HG03135 (cell line): ENCODE measurements around the gene NSF.

Experiments used
- ATAC-seq: cut with Tn5 transposase; IDR thresholded peaks from one replicate; pipeline ENCODE4 v1.9.1; 2021; ENCODE audit warnings: mild to moderate bottlenecking, moderate library complexity; ENCODE audit not compliant: unreplicated experiment

NSF gene

DNA sequence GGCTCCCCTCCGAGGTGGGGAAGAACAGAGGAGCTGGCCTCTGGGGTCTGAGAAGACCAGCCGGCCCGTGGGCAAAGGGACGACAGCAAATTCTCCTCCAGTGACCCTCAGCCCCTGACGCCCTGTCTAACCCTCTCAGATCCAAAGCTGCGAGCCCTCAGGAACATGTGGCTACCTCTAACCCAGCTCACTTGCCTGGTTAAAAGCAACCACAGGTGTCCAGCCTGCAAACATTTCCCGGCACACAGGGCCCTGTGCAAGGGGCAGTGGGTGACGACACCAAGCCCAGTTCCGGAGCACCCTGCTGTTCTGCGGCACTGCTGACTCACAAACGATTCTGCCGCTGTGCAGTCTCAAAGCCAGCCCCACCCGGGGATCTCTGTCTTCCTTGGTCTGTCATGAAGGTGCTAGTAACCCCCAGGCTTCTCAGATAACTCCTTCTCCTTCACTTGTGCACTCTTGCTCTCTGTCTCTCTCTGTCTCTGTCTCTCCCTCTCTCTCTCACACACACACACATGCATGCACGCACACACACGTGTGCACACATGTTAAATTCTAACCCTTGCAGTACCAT lies 205.0 kb downstream of the NSF start:
- no peak for ATAC-seq

DNA sequence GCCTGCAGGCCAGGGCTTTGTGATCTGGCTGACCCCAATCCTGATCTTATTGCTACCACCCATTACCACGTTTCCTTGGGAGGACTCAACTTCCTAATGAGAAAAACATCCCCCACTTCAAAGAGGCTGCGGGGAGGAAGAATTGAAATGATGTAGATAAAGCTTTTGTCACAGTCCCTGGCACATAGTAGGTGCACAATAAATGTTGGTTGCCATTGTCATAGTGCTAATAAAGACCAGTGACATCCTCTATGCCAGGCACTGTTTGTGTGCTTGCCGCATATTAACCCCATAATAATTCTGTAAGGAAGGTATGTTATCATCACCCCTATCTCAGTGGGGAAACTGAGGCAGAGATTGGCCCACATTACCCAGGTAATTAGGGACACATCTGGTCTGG lies 205.6 kb downstream of the NSF start:
- ATAC-seq = no peak

DNA sequence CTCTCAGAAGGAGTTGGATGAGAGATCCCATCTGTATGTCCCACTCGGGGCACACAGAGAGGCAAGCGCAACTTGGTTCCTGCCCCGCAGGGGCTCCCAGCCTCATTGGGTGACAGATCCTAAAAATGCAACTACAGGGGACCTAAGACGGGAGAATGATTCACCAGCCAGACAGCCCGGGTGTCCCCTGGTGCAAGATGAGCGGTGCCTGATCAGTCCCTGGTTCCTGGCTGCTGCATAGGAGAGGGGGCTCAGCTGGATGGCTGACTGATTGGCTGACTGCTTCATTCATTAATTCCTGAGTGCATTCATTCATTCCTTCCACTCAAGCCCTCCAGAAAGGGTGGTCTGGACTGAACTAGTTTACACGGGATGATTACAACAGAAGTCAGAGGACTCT lies 206.1 kb downstream of the NSF start:
- no peak for ATAC-seq

DNA sequence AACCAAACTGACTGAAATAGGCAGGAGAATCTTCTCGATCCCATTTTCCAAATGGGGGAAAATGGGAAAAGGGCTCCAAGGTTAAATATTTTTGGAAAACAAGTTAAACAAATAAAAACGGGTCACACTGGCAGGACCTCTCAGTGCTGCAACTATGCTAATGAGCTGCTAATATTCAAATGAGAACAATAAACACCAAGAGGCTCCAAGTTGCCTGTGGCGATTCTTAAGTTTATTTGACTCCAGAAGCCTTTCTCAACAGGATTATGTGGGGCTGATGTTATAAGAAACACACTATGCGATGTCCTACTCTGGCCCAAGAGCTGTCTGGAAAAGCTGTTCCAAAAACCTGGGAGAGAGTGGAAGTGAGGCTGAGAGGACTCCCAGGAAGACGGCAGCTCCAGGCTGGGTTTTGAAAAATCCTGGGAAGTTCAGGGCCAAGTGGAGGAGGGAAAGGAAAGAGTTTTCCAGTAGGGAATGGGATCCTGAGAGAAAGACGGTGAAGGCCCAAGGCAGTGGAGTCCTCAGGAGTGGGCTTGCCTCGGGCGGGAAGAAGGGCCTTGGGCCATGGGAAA lies 206.6 kb downstream of the NSF start:
- ATAC-seq = no peak

DNA sequence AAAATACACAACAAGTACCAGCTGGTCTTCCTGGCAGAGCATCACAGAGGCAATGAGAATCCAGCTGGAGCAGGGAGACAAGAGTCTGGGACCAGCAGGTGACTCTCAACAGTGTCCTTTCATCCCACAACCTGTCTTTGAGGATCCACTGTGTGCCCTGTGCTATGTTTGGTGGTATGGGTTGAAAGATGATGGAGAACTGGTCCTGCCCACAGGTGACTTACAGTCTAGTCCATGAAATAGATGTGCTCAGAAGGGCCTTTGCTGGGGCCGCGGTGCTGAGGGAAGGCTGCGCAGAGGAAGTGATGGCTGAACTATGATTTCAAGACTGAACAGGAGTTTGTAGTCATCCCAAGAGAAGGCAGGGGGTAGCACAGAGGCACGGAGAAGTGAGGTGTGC lies 210.1 kb downstream of the NSF start:
- ATAC-seq = no peak

DNA sequence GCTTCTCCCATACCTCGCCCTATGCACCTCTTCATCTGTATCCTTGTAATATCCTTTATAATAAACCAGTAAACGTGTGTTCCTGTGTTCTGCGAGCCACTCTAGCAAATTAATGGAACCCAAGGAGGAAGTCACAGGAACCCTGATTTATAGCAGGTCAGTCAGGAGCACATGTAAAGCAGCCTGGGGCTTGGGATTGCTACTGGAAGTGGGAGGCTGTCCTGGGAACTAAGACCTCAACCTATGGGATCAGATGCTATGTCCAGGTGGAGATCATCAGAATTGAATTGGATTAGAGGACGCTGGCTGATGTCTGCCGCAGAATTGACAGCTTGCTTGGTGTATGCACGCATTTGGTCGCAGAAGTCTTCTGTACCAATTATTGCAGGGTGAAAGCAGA lies 212.3 kb downstream of the NSF start:
- ATAC-seq = no peak

DNA sequence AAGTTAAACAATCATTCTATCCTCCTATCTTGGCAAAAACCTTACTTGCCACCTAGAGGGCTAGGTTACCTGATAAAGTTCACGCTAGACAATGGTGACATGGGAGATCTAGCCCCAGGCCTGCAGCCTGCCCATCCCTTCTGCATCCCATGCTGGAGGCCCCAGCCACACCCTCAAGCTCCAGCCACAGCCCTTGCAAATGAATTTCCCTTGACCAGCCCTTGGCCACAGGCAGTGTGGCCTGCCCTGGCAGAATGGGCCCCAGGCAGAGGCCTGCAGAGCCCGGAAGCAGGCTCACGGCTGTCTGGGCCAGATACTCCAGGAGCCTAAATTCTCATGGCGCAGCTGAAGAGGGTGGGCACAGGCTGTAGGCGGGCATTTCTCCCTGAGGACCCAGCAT lies 213.1 kb downstream of the NSF start:
- no peak for ATAC-seq

DNA sequence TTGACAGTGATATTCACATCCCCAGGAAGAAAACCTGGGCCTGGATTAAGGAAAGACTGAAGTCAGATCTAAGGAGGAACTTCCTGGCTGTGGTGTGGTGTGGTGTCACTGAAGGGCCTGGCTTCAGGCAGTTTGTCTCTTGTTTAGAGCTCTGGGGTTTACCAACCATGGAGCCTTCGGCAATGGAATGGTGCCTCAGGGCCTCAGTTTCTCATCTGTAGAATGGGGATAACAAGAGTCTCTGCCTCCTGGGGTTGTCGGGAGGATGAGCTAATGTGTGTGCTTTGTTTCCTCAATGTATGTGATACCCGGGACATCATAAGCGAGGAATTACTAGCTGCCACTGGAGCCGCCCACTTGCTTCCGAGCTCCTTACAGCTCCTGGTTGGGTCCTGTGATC lies 215.3 kb downstream of the NSF start:
- no peak for ATAC-seq
